GM12878 (cell line): ENCODE measurements around the gene MAML2. TPM values are rescaled to one million over a fixed set of nuclear protein-coding genes. Genes with fewer than 3 reads are reported as not detected.

ENCODE experiments used
- ATAC-seq: fragments of 200-7000 bp; cut with Tn5 transposase; 3 replicates; pipeline ENCODE4 v1.9.1; 2020; ENCODE audit warnings: mild to moderate bottlenecking, moderate library complexity
- BruUV-seq: library from RNA; stranded (reverse); fragments of 400-500 nt; replicated peaks from 2 replicates; lab custom pipeline; 2021; lab: Mats Ljungman, UMichigan
- CTCF ChIA-PET: fragments of 300-600 bp; sonication (Branson Sonifier 250); formaldehyde crosslinking; extraction: SDS; loops from one replicate; lab custom pipeline; 2021; ENCODE audit warnings: inconsistent platforms; lab: Yijun Ruan, JAX
- POLR2A ChIA-PET: fragments of 350-600 bp; formaldehyde crosslinking; extraction: SDS; loops from one replicate; lab custom pipeline; 2021; ENCODE audit warnings: inconsistent platforms; lab: Charles Lee
- RAD21 ChIA-PET: fragments of 300-600 bp; sonication (Branson Sonifier 250); formaldehyde crosslinking; loops from one replicate; lab custom pipeline; 2023; ENCODE audit warnings: antibody characterized with exemption; ENCODE audit not compliant: unreplicated experiment; lab: Charles Lee
- SMC1A ChIA-PET: fragments of 300-600 bp; sonication (Branson Sonifier 250); formaldehyde crosslinking; loops from one replicate; lab custom pipeline; 2023; ENCODE audit not compliant: unreplicated experiment, uncharacterized antibody; lab: Charles Lee
- DNase-seq: peaks from one replicate; pipeline ENCODE4 v3.0.0-alpha.2; 2011; ENCODE audit warnings: low read depth, low spot score
- FAIRE-seq: peaks from 3 replicates; lab custom pipeline; 2011; peaks lifted over from hg19 to GRCh38; lab: Jason Lieb, UNC
- H2AFZ ChIP-seq: 2 replicates; pipeline ENCODE4 v1.6.0; 2011; ENCODE audit warnings: low read depth, low read length, control low read depth; ENCODE audit not compliant: control insufficient read depth
- H3K27ac ChIP-seq: 2 replicates; pipeline ENCODE4 v1.5.1; 2011; ENCODE audit warnings: control low read depth; ENCODE audit not compliant: control insufficient read depth, insufficient read depth
- H3K27me3 ChIP-seq, 2 experiments: replicated peaks in 1 of 2; 2 replicates each; pipeline versions ENCODE4 v1.6.0 to v1.6.1; 2011; ENCODE audit warnings: low read length in 1 of 2; ENCODE audit not compliant: control insufficient read depth in 2 of 2, insufficient read depth in 2 of 2
- H3K36me3 ChIP-seq, 2 experiments: 2 replicates each; pipeline ENCODE4 v1.5.1; 2011; ENCODE audit warnings: low read length in 1 of 2; ENCODE audit not compliant: control insufficient read depth in 2 of 2, insufficient read depth in 2 of 2
- H3K4me1 ChIP-seq: 2 replicates; pipeline ENCODE4 v1.6.1; 2011; ENCODE audit warnings: mild to moderate bottlenecking, low read length, moderate library complexity, mixed read lengths; ENCODE audit not compliant: control insufficient read depth, insufficient read depth
- H3K4me2 ChIP-seq: 2 replicates; pipeline ENCODE4 v1.6.0; 2011; ENCODE audit warnings: control low read depth; ENCODE audit not compliant: control insufficient read depth, insufficient read depth
- H3K4me3 ChIP-seq: fragments of 200-600 bp; sonication (generic); 2 replicates; pipeline ENCODE4 v1.5.1; 2016
- H3K79me2 ChIP-seq: 2 replicates; pipeline ENCODE4 v1.6.0; 2011; ENCODE audit warnings: low read length; ENCODE audit not compliant: control insufficient read depth, insufficient read depth
- H3K9ac ChIP-seq: 2 replicates; pipeline ENCODE4 v1.8.0; 2011; ENCODE audit warnings: low read length, control low read depth, mixed read lengths; ENCODE audit not compliant: control insufficient read depth, insufficient read depth
- H3K9me3 ChIP-seq: replicated peaks from 3 replicates; pipeline ENCODE4 v1.5.1; 2011; ENCODE audit warnings: mild to moderate bottlenecking, low read length; ENCODE audit not compliant: control insufficient read depth, insufficient read depth
- H4K20me1 ChIP-seq: 2 replicates; pipeline ENCODE4 v1.6.0; 2011; ENCODE audit not compliant: control insufficient read depth, insufficient read depth
- BMI1 ChIP-seq: fragments of 450-650 bp; IDR thresholded peaks from 2 replicates; pipeline ENCODE4 v1.6.1; 2016; ENCODE audit warnings: mild to moderate bottlenecking, moderate library complexity, borderline replicate concordance
- EGR1 ChIP-seq, 2 experiments: IDR thresholded peaks; 1 replicate in 1 of 2; 2 replicates in 1 of 2; pipeline ENCODE4 v1.6.1; 2011 to 2012; ENCODE audit warnings: low read depth in 2 of 2, low read length in 2 of 2, borderline replicate concordance in 1 of 2, mild to moderate bottlenecking in 1 of 2, moderate library complexity in 1 of 2
- EZH2 ChIP-seq: IDR thresholded peaks from 2 replicates; pipeline ENCODE4 v1.6.1; 2012; ENCODE audit warnings: low read depth, mild to moderate bottlenecking, control low read depth, inconsistent platforms, low read length, borderline replicate concordance; ENCODE audit not compliant: control insufficient read depth
- IKZF1 ChIP-seq: fragments of 450-650 bp; conservative IDR thresholded peaks from 2 replicates; pipeline ENCODE4 v1.6.1; 2017; ENCODE audit warnings: antibody characterized with exemption, mild to moderate bottlenecking
- JUNB ChIP-seq: IDR thresholded peaks from 2 replicates; pipeline ENCODE4 v1.6.1; 2016; ENCODE audit warnings: antibody characterized with exemption, mild to moderate bottlenecking
- ZNF207 ChIP-seq: fragments of 450-650 bp; IDR thresholded peaks from 2 replicates; pipeline ENCODE4 v1.6.1; 2014; ENCODE audit warnings: antibody characterized with exemption, mild to moderate bottlenecking, borderline replicate concordance
- ZNF217 ChIP-seq: fragments of 450-650 bp; IDR thresholded peaks from 2 replicates; pipeline ENCODE4 v1.6.1; 2017; ENCODE audit warnings: antibody characterized with exemption, mild to moderate bottlenecking
- WGBS: methylation state at CpG from one replicate; pipeline ENCODE4 v1.1.6; 2016; ENCODE audit warnings: low lambda C conversion rate; ENCODE audit not compliant: insufficient replicate concordance, insufficient coverage; ENCODE audit errors: missing lambda C conversion rate; 5-methylcytosine and 5-hydroxymethylcytosine counted together
- in situ Hi-C: fragments of 300-500 bp; cut with MboI; formaldehyde crosslinking; loops from 9 replicates; pipeline ENCODE4 v1.14.3; 2018; ENCODE audit warnings: mixed read lengths
- intact Hi-C: fragments of 100-400 bp; cut with micrococcal nuclease; formaldehyde crosslinking; loops from one replicate; pipeline ENCODE4 v1.14.2; 2022; ENCODE audit not compliant: unreplicated experiment
- polyA plus RNA-seq, 11 experiments: library from polyadenylated mRNA; depleted of rRNA in 4 of 11; unstranded in 6 of 11; stranded (reverse) in 5 of 11; fragments of >200 nt; fragmentation: Nextera tagmentation in 4 of 11; fragmentation: Illumina TruSeq in 1 of 11; extraction: Ambion mirVana in 4 of 11; extraction: Trizol in 1 of 11; gene quantifications; 1 replicate in 1 of 11; 2 replicates in 10 of 11; pipeline versions ENCODE4 v1.2.1 to v1.2.3, GENCODE V29; 2011 to 2016; ENCODE audit warnings: inconsistent platforms in 2 of 11, missing spikeins in 2 of 11, low read depth in 1 of 11
- total RNA-seq, 4 experiments: library from RNA; depleted of rRNA in 3 of 4; stranded (reverse); fragments of >200 nt in 3 of 4; fragmentation: Illumina TruSeq in 1 of 4; extraction: Trizol in 1 of 4; gene quantifications; 2 replicates each; pipeline versions ENCODE4 v1.2.1 to v1.2.3, GENCODE V29; 2013 to 2021
- TF ChIP-seq, protein P1 (sequence below): fragments of 450-650 bp; IDR thresholded peaks from 2 replicates; pipeline ENCODE4 v1.6.1; 2017; ENCODE audit warnings: mild to moderate bottlenecking, moderate library complexity

The MAML2 gene
- total and polyA plus RNA-seq, 10 of the 15 experiments (the other 5 are each of a cell fraction or from before 2014, with no cell fraction given) = 2.5 to 15.1 (median 12.0) TPM

DNA sequence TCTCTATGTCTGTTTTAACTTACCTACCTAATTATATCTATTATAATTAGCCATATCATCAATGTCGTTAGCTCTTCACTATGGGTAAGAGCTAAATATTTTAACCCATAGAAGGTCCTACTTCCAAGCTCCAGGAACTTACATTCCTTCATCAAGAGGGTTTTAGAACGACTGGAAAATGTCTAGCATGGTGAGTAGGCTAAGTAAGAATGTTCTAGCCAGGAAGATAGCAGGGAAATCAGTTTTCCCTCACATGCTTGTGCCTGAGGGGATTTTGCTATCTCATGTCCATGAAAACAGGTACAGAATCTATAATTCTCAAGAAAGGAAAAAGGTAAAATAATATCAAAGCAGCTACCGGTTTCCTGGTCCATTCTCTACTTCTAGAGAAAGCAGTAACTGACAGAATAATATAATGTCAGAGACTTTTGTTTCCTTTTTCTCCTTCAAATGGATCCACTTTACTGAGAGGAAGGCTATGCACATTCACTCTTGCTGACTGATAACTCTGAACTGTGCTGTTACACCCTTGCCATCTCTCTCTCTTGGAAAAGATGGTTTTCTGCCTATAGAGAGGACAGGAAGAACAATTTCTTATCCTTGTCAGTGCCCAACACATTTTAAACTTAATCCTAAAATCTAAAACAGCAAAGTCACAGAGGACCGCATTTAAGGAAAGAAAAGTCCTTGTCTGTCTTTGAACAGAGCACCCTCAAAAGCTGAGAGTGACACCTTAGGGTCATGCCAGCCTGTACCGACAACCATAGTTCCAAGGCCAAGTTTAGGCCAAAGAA, 67.0 kb downstream of the MAML2 start:
- ChIA-PET RAD21 (interaction anchor here (1.0 to 4.9 kb wide), 4 partner anchors 9 to 67 kb away, joined by 3 to 27 read pairs (median 6); partner anchors contain the start of gene MAML2), CTCF (interaction anchor here (0.6 to 6.1 kb wide), 7 partner anchors 9 to 224 kb away, joined by 3 to 39 read pairs (median 3); no protein-coding TSS in a partner anchor)
- no peaks in the 10 kb centered on the region for H3K36me3 ChIP-seq
- TF ChIP-seq EGR1 (IDR thresholded peaks at IDR 0.05; ENCODE audit: borderline replicate concordance in 1 of 2, low read depth in 2 of 2, low read length in 2 of 2) = no peak
- TF ChIP-seq, all 136 proteins: peak for 0
- ATAC-seq (no peak), DNase-seq (no peak), FAIRE-seq (no peak)
- ChIA-PET SMC1A (interaction anchor here (0.7 to 2.2 kb wide), 12 partner anchors 17 to 121 kb away, joined by 3 to 7 read pairs (median 4); partner anchors contain the start of genes CCDC82, JRKL and MAML2), POLR2A (interaction anchor here (0.6 to 1.5 kb wide), 5 partner anchors 14 to 416 kb away, joined by 3 to 6 read pairs (median 3); no protein-coding TSS in a partner anchor)
- peaks cover 36% of the 10 kb centered on the region for H3K4me1 ChIP-seq
- no peak overlapping the region for H2AFZ ChIP-seq
- no peaks in the 10 kb centered on the region for H4K20me1 ChIP-seq
- no peak overlapping the region for H3K4me2 ChIP-seq
- no TSS peak for BruUV-seq
- H3K9ac ChIP-seq = no peak overlapping the region
- H3K27me3 ChIP-seq = no peaks in the 10 kb centered on the region
- peaks cover 18% of the 10 kb centered on the region for H3K9me3 ChIP-seq
- no peak overlapping the region for H3K27ac ChIP-seq
- peaks cover 38% of the 10 kb centered on the region for H3K79me2 ChIP-seq
- H3K4me3 ChIP-seq = no peak overlapping the region
- 78% methylated on average over 5 of the region's 5 CpGs for WGBS
- intact Hi-C loops = no loop called here
- in situ Hi-C loops = no loop called here

DNA sequence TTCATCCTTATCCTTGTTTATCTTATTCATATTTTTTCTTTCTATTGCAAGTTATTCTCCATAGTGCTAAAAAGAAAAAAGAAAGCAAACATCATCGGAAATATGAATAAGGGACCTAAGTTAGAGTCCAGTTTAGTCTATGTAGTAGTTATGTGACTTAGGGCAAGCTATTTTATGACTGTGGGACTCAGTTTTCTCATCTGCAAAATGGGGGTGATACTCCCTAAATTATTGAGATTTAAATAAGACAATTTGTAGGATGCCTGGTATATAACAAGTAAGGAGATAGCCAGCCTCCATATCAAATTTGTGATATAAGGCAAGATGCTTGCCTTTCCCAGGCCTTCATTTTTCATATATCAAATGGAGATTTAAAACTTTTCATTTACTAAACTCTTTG, 69.5 kb downstream of the MAML2 start:
- Histone ChIP-seq H3K9me3 (peaks cover 22% of the 10 kb centered on the region), H3K27ac (no peak overlapping the region), H2AFZ (no peak overlapping the region), H3K4me2 (no peak overlapping the region), H4K20me1 (no peaks in the 10 kb centered on the region), H3K4me3 (no peak overlapping the region), H3K4me1 (peaks cover 13% of the 10 kb centered on the region), H3K79me2 (peaks cover 24% of the 10 kb centered on the region), H3K9ac (no peak overlapping the region), H3K27me3 (no peaks in the 10 kb centered on the region), H3K36me3 (peaks cover 0 to 2% of the 10 kb centered on the region in 2 experiments; a peak in 1 of 4 replicates)
- ATAC-seq (no peak), DNase-seq (no peak), FAIRE-seq (no peak)
- SMC1A ChIA-PET = interaction anchor here (1.3 to 1.5 kb wide), 2 partner anchors 11 to 65 kb away, joined by 4 to 5 read pairs; no protein-coding TSS in a partner anchor
- BruUV-seq = no TSS peak
- intact Hi-C loops = no loop called here
- CTCF ChIA-PET = interaction anchor here (1.0 kb wide), 1 partner anchor 70 kb away, joined by 3 read pairs; the partner anchor contains the start of gene MAML2
- in situ Hi-C loops = no loop called here
- POLR2A ChIA-PET = no interaction called here
- RAD21 ChIA-PET = interaction anchor here (1.6 kb wide), 1 partner anchor 69 kb away, joined by 6 read pairs; the partner anchor contains the start of gene MAML2
- TF ChIP-seq JUNB (no peak), EZH2 (no peak), BMI1 (no peak), ZNF207 (no peak), IKZF1 (no peak), ZNF217 (no peak)
- TF ChIP-seq, protein P1, sequence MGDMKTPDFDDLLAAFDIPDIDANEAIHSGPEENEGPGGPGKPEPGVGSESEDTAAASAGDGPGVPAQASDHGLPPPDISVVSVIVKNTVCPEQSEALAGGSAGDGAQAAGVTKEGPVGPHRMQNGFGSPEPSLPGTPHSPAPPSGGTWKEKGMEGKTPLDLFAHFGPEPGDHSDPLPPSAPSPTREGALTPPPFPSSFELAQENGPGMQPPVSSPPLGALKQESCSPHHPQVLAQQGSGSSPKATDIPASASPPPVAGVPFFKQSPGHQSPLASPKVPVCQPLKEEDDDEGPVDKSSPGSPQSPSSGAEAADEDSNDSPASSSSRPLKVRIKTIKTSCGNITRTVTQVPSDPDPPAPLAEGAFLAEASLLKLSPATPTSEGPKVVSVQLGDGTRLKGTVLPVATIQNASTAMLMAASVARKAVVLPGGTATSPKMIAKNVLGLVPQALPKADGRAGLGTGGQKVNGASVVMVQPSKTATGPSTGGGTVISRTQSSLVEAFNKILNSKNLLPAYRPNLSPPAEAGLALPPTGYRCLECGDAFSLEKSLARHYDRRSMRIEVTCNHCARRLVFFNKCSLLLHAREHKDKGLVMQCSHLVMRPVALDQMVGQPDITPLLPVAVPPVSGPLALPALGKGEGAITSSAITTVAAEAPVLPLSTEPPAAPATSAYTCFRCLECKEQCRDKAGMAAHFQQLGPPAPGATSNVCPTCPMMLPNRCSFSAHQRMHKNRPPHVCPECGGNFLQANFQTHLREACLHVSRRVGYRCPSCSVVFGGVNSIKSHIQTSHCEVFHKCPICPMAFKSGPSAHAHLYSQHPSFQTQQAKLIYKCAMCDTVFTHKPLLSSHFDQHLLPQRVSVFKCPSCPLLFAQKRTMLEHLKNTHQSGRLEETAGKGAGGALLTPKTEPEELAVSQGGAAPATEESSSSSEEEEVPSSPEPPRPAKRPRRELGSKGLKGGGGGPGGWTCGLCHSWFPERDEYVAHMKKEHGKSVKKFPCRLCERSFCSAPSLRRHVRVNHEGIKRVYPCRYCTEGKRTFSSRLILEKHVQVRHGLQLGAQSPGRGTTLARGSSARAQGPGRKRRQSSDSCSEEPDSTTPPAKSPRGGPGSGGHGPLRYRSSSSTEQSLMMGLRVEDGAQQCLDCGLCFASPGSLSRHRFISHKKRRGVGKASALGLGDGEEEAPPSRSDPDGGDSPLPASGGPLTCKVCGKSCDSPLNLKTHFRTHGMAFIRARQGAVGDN = no peak
- TF ChIP-seq, all 136 proteins: peak for 0
- 100% methylated on average over 1 of the region's 1 CpG for WGBS
